IMR-90 (cell line): ENCODE data around the gene CHRNA7. TPM values are rescaled to one million over a fixed set of nuclear protein-coding genes. Genes with fewer than 3 reads are reported as not detected.
A peak's percentile ranks its signal among the peaks of the same experiment; 100 is the strongest.

Experiments used
- ATAC-seq: fragments of 200-7000 bp; cut with Tn5 transposase; 2 replicates; pipeline ENCODE4 v1.9.1; 2020; ENCODE audit warnings: low read depth, mild to moderate bottlenecking, moderate library complexity
- Bru-seq: library from RNA; stranded (reverse); fragments of 400-500 nt; gene quantifications from one replicate; lab custom pipeline; 2021; lab: Mats Ljungman, UMichigan
- BruChase-seq, 2 experiments: library from RNA; stranded (reverse); fragments of 400-500 nt; gene quantifications; one replicate each; lab custom pipeline; 2021; lab: Mats Ljungman, UMichigan
- BruUV-seq: library from RNA; stranded (reverse); fragments of 400-500 nt; replicated peaks from 2 replicates; lab custom pipeline; 2021; lab: Mats Ljungman, UMichigan
- CTCF ChIA-PET: fragments of 300-600 bp; formaldehyde crosslinking; extraction: SDS; loops from one replicate; lab custom pipeline; 2021; ENCODE audit warnings: antibody characterized with exemption; lab: Yijun Ruan, JAX
- POLR2A ChIA-PET: fragments of 300-600 bp; sonication (Branson Sonifier 250); formaldehyde crosslinking; loops from one replicate; lab custom pipeline; 2022; ENCODE audit warnings: antibody characterized with exemption; ENCODE audit not compliant: unreplicated experiment; lab: Charles Lee
- DNase-seq: peaks from one replicate; pipeline ENCODE4 v3.0.0; 2013
- H2AFZ ChIP-seq: replicated peaks from 2 replicates; pipeline ENCODE3; 2013; ENCODE audit warnings: low read length, mild to moderate bottlenecking; ENCODE audit not compliant: poor library complexity
- H2AK5ac ChIP-seq: 2 replicates; pipeline ENCODE4 v1.6.1; 2013; ENCODE audit warnings: low read depth, low read length, inconsistent platforms
- H2AK9ac ChIP-seq: replicated peaks from 2 replicates; pipeline ENCODE3; 2013; ENCODE audit warnings: mild to moderate bottlenecking, low read depth, low read length, moderate library complexity; ENCODE audit not compliant: poor library complexity
- H2BK120ac ChIP-seq: 2 replicates; pipeline ENCODE4 v1.6.1; 2013; ENCODE audit warnings: low read depth, low read length, inconsistent platforms
- H2BK15ac ChIP-seq: 3 replicates; pipeline ENCODE4 v1.6.1; 2013; ENCODE audit warnings: low read depth, low read length, inconsistent platforms
- H2BK20ac ChIP-seq: 2 replicates; pipeline ENCODE4 v1.6.1; 2013; ENCODE audit warnings: low read depth, mild to moderate bottlenecking, inconsistent platforms, low read length, moderate library complexity
- H2BK5ac ChIP-seq: 2 replicates; pipeline ENCODE4 v1.6.1; 2013; ENCODE audit warnings: mild to moderate bottlenecking, low read depth, low read length, inconsistent platforms; ENCODE audit not compliant: poor library complexity, severe bottlenecking
- H3K14ac ChIP-seq: replicated peaks from 2 replicates; pipeline ENCODE4 v1.6.1; 2013; ENCODE audit warnings: low read depth, low read length, inconsistent platforms
- H3K18ac ChIP-seq: 2 replicates; pipeline ENCODE4 v1.6.1; 2013; ENCODE audit warnings: low read depth, low read length, control low read depth
- H3K23ac ChIP-seq: 2 replicates; pipeline ENCODE4 v1.6.1; 2013; ENCODE audit warnings: low read depth, low read length, inconsistent platforms
- H3K27ac ChIP-seq: 2 replicates; pipeline ENCODE4 v1.5.1; 2013; ENCODE audit warnings: mild to moderate bottlenecking, control low read depth, low read length; ENCODE audit not compliant: insufficient read depth
- H3K27me3 ChIP-seq: 2 replicates; pipeline ENCODE4 v1.6.1; 2013; ENCODE audit warnings: low read length; ENCODE audit not compliant: control insufficient read depth, insufficient read depth
- H3K36me3 ChIP-seq: 2 replicates; pipeline ENCODE4 v1.6.1; 2013; ENCODE audit warnings: low read length, mixed read lengths; ENCODE audit not compliant: control insufficient read depth, insufficient read depth
- H3K4ac ChIP-seq: 2 replicates; pipeline ENCODE4 v1.6.1; 2013; ENCODE audit warnings: low read depth, low read length, inconsistent platforms
- H3K4me1 ChIP-seq: 2 replicates; pipeline ENCODE4 v1.6.1; 2013; ENCODE audit warnings: low read length, mixed read lengths; ENCODE audit not compliant: control insufficient read depth, insufficient read depth
- H3K4me2 ChIP-seq: 2 replicates; pipeline ENCODE4 v1.6.1; 2013; ENCODE audit warnings: low read depth, mild to moderate bottlenecking, control low read depth, low read length, moderate library complexity
- H3K4me3 ChIP-seq: 2 replicates; pipeline ENCODE4 v1.5.1; 2013; ENCODE audit warnings: low read depth, mild to moderate bottlenecking, control low read depth, low read length, moderate library complexity; ENCODE audit not compliant: insufficient read depth
- H3K56ac ChIP-seq: 2 replicates; pipeline ENCODE4 v1.6.1; 2013; ENCODE audit warnings: low read length, inconsistent platforms; ENCODE audit not compliant: insufficient read depth; ENCODE audit errors: extremely low read depth
- H3K79me1 ChIP-seq, 2 experiments: 2 replicates each; pipeline ENCODE4 v1.6.1; 2013; ENCODE audit warnings: low read length in 2 of 2, inconsistent platforms in 1 of 2, low read depth in 1 of 2
- H3K9ac ChIP-seq: 2 replicates; pipeline ENCODE4 v1.6.1; 2013; ENCODE audit warnings: low read depth, low read length, control low read depth
- H3K9me1 ChIP-seq: 2 replicates; pipeline ENCODE4 v1.6.1; 2013; ENCODE audit warnings: low read length, inconsistent platforms; ENCODE audit not compliant: insufficient read depth
- H3K9me3 ChIP-seq: 2 replicates; pipeline ENCODE4 v1.6.1; 2013; ENCODE audit warnings: low read length; ENCODE audit not compliant: control insufficient read depth, insufficient read depth
- H4K20me1 ChIP-seq: 2 replicates; pipeline ENCODE4 v1.6.1; 2013; ENCODE audit warnings: low read length, inconsistent platforms; ENCODE audit not compliant: insufficient read depth
- H4K5ac ChIP-seq: 2 replicates; pipeline ENCODE4 v1.6.1; 2013; ENCODE audit warnings: mild to moderate bottlenecking, low read depth, low read length, control low read depth
- H4K8ac ChIP-seq, 2 experiments: 2 replicates each; pipeline ENCODE4 v1.6.1; 2013; ENCODE audit warnings: low read depth in 2 of 2, low read length in 2 of 2, control low read depth in 1 of 2, inconsistent platforms in 1 of 2
- H4K91ac ChIP-seq: 2 replicates; pipeline ENCODE4 v1.6.1; 2013; ENCODE audit warnings: low read depth, low read length, inconsistent platforms; ENCODE audit not compliant: insufficient read depth
- BHLHE40 ChIP-seq: fragments of 150-350 bp; IDR thresholded peaks from 2 replicates; pipeline ENCODE4 v1.6.1; 2016; ENCODE audit warnings: mild to moderate bottlenecking, low read depth, low read length
- CHD1 ChIP-seq: IDR thresholded peaks from 2 replicates; pipeline ENCODE4 v1.6.1; 2012; ENCODE audit warnings: low read depth, low read length, improper control_type of control experiment
- CTCF ChIP-seq: conservative IDR thresholded peaks from 2 replicates; pipeline ENCODE4 v1.5.1; 2012; ENCODE audit warnings: mild to moderate bottlenecking, low read depth, low read length, improper control_type of control experiment
- FOS ChIP-seq: fragments of 150-350 bp; IDR thresholded peaks from 2 replicates; pipeline ENCODE4 v1.6.1; 2016; ENCODE audit warnings: low read depth, low read length
- MAFK ChIP-seq: IDR thresholded peaks from 2 replicates; pipeline ENCODE4 v1.6.1; 2012; ENCODE audit warnings: low read depth, low read length, improper control_type of control experiment
- RFX5 ChIP-seq: IDR thresholded peaks from 2 replicates; pipeline ENCODE4 v1.8.0; 2012; ENCODE audit warnings: low read depth, mild to moderate bottlenecking, low read length, moderate library complexity
- SMC3 ChIP-seq: fragments of 150-350 bp; IDR thresholded peaks from 2 replicates; pipeline ENCODE4 v1.6.1; 2016; ENCODE audit warnings: low read depth, mild to moderate bottlenecking, antibody characterized with exemption, low read length, moderate library complexity
- WGBS, 2 experiments: methylation state at CpG; one replicate each; pipeline versions ENCODE4 v1.1.5 to v1.1.7; 2013; ENCODE audit warnings: missing lambda C conversion rate in 2 of 2; ENCODE audit not compliant: insufficient read length in 1 of 2; ENCODE audit errors: extremely low coverage in 2 of 2; 5-methylcytosine and 5-hydroxymethylcytosine counted together
- dilution Hi-C: fragments of 300-500 bp; cut with HindIII; formaldehyde crosslinking; loops from one replicate; pipeline ENCODE4 v1.14.3; 2018; ENCODE audit warnings: low sequenced_read_pairs; ENCODE audit not compliant: unreplicated experiment
- in situ Hi-C: fragments of 300-500 bp; cut with MboI; formaldehyde crosslinking; loops from 3 replicates; pipeline ENCODE4 v1.14.3; 2019; ENCODE audit warnings: low sequenced_read_pairs, inconsistent platforms, mixed read lengths
- intact Hi-C: fragments of 100-400 bp; cut with micrococcal nuclease; formaldehyde crosslinking; loops from 2 replicates; pipeline ENCODE4 v1.10.0; 2022
- long read RNA-seq: library from polyadenylated mRNA; unstranded; transcript quantifications from one replicate; pipeline ENCODE4 v2.0.0, GENCODE V29; 2021; ENCODE audit not compliant: unreplicated experiment
- polyA plus RNA-seq, 3 experiments: library from polyadenylated mRNA; depleted of rRNA; stranded (reverse); fragments of >200 nt; gene quantifications; 2 replicates each; pipeline ENCODE4 v1.2.3, GENCODE V29; 2012; ENCODE audit warnings: low replicate concordance in 1 of 3
- total RNA-seq: library from RNA; depleted of rRNA; stranded (reverse); fragments of >200 nt; gene quantifications from 2 replicates; pipeline ENCODE4 v1.2.3, GENCODE V29; 2012; rRNA removed
- TF ChIP-seq, protein P1 (sequence below): fragments of 150-350 bp; IDR thresholded peaks from 2 replicates; pipeline ENCODE4 v1.6.1; 2016; ENCODE audit warnings: low read depth, mild to moderate bottlenecking, low read length, moderate library complexity, borderline replicate concordance

Gene CHRNA7
- total RNA-seq (not detected in 2 replicates), polyA plus RNA-seq (2012; rRNA removed) (0.07 and 0.10 TPM in 2 replicates), Bru-seq, nascent RNA (percentile 6 among the genes with signal in this experiment), BruChase-seq, experiment 1, labeled RNA remaining after a 6-hour chase (percentile 5 among the genes with signal in this experiment), BruChase-seq, experiment 2, labeled RNA remaining after a 2-hour chase (percentile 4 among the genes with signal in this experiment)
- polyA plus RNA-seq (2012; cell fraction: cytosol; rRNA removed): 0.02 TPM in 1 of 2 replicates, not detected in the other
- polyA plus RNA-seq (2012; cell fraction: nucleus; rRNA removed; ENCODE audit: low replicate concordance): 0.09 and 0.11 TPM in 2 replicates
- long read RNA-seq: 0 reads

- ChIA-PET CTCF (no interaction called here), POLR2A (no interaction called here)
- Histone ChIP-seq H3K27ac (no peak within 1 kb of the TSS), H2BK20ac (no peak within 1 kb of the TSS), H3K18ac (no peak within 1 kb of the TSS), H3K27me3 (peaks cover 29% of the 10 kb centered on the region), H3K4me3 (peak within 1 kb of the TSS; percentile 45), H3K14ac (no peak within 1 kb of the TSS), H3K36me3 (no peaks in the 10 kb centered on the region), H4K91ac (no peak within 1 kb of the TSS), H3K4ac (no peak within 1 kb of the TSS), H4K8ac (no peak within 1 kb of the TSS), H3K9me3 (no peaks in the 10 kb centered on the region), H2AK9ac (no peak within 1 kb of the TSS), H2BK5ac (no peak within 1 kb of the TSS), H3K4me1 (no peaks in the 10 kb centered on the region), H2AFZ (peak within 1 kb of the TSS; percentile 89), H2BK15ac (no peak within 1 kb of the TSS), H2BK120ac (no peak within 1 kb of the TSS), H3K9ac (no peak within 1 kb of the TSS), H3K23ac (no peak within 1 kb of the TSS), H3K4me2 (peak within 1 kb of the TSS; percentile 93), H2AK5ac (no peak within 1 kb of the TSS), H3K9me1 (no peaks in the 10 kb centered on the region), H3K79me1 (no peaks in the 10 kb centered on the region), H3K56ac (no peak within 1 kb of the TSS), H4K20me1 (no peaks in the 10 kb centered on the region), H4K5ac (no peak within 1 kb of the TSS)
- peak; percentile 93 for ATAC-seq
- in situ Hi-C loops (no loop called here), intact Hi-C loops (no loop called here), dilution Hi-C loops (no loop called here)
- TF ChIP-seq, protein P1, sequence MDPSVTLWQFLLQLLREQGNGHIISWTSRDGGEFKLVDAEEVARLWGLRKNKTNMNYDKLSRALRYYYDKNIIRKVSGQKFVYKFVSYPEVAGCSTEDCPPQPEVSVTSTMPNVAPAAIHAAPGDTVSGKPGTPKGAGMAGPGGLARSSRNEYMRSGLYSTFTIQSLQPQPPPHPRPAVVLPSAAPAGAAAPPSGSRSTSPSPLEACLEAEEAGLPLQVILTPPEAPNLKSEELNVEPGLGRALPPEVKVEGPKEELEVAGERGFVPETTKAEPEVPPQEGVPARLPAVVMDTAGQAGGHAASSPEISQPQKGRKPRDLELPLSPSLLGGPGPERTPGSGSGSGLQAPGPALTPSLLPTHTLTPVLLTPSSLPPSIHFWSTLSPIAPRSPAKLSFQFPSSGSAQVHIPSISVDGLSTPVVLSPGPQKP: no peak
- TF ChIP-seq CTCF (0 out of 2 replicates have a peak, but pooled peaks have one; percentile 3), RFX5 (no peak), SMC3 (no peak), BHLHE40 (no peak), FOS (no peak), MAFK (no peak), CHD1 (no peak)
- peak; percentile 3 for DNase-seq
- WGBS, 2 experiments: 1% methylated on average over 15 of the region's 92 CpGs; no CpG with 5 or more reads in 1 of the 2 experiments
- no TSS peak for BruUV-seq
These were observed at the start of gene CHRNA7 for GRCh38 chr15:32029862-32030781. TSS of gene CHRNA7 (plus strand) at chr15:32030515. CDS start at chr15:32030595, 80 bp downstream.
